ENCODE data around the gene DLG1. TPM values are rescaled to one million over a fixed set of nuclear protein-coding genes. Genes with fewer than 3 reads are reported as not detected.

The DLG1 gene
- total RNA-seq, 1 donor from 2014 or later = 114 TPM

- no peak for DNase-seq (ENCODE audit: low spot score in 2 of 2, unreplicated experiment in 2 of 2)
- no peak overlapping the region for H3K4me3 Mint-ChIP-seq
- H3K27me3 Mint-ChIP-seq (ENCODE audit: low read depth) = no peaks in the 10 kb centered on the region
- no peaks in the 10 kb centered on the region for H3K4me1 Mint-ChIP-seq
- TF ChIP-seq, protein P1, sequence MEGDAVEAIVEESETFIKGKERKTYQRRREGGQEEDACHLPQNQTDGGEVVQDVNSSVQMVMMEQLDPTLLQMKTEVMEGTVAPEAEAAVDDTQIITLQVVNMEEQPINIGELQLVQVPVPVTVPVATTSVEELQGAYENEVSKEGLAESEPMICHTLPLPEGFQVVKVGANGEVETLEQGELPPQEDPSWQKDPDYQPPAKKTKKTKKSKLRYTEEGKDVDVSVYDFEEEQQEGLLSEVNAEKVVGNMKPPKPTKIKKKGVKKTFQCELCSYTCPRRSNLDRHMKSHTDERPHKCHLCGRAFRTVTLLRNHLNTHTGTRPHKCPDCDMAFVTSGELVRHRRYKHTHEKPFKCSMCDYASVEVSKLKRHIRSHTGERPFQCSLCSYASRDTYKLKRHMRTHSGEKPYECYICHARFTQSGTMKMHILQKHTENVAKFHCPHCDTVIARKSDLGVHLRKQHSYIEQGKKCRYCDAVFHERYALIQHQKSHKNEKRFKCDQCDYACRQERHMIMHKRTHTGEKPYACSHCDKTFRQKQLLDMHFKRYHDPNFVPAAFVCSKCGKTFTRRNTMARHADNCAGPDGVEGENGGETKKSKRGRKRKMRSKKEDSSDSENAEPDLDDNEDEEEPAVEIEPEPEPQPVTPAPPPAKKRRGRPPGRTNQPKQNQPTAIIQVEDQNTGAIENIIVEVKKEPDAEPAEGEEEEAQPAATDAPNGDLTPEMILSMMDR (IDR thresholded peaks at IDR 0.05; ENCODE audit: unreplicated experiment) = no peak
- no peak overlapping the region for H3K27ac Mint-ChIP-seq
- peaks cover 16% of the 10 kb centered on the region for H3K9me3 Mint-ChIP-seq
- H3K36me3 Mint-ChIP-seq = peaks cover 34% of the 10 kb centered on the region
Observed at GRCh38 chr3:197124713-197125112, 173.7 kb downstream of the DLG1 start.

DNA sequence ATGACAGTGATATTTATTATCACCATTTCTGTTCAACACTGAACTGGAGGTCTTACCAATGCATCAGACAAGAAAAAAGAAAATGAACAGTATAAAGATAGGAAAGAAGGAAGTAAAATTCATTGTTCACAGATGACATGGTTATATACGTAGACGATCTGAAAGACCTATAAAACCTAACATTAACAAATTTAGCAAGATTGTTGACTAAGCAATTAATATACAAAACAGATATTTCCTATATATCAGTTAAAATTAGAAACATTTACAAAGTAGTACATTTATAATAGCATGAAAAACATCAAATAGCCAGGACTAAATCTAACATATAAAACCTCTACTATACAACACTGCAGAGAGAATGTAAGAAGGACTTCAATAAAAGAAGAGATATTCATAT lies 176.0 kb downstream of the DLG1 start:
- no peaks in the 10 kb centered on the region for H3K9me3 Mint-ChIP-seq
- H3K27me3 Mint-ChIP-seq (ENCODE audit: low read depth) = no peaks in the 10 kb centered on the region
- H3K4me3 Mint-ChIP-seq = no peak overlapping the region
- H3K4me1 Mint-ChIP-seq = no peaks in the 10 kb centered on the region
- no peak for DNase-seq (ENCODE audit: low spot score in 2 of 2, unreplicated experiment in 2 of 2)
- TF ChIP-seq, protein P1 (IDR thresholded peaks at IDR 0.05; ENCODE audit: unreplicated experiment) = no peak
- H3K36me3 Mint-ChIP-seq = peaks cover 17% of the 10 kb centered on the region
- no peak overlapping the region for H3K27ac Mint-ChIP-seq

- H3K4me1 Mint-ChIP-seq = peaks cover 2% of the 10 kb centered on the region
- TF ChIP-seq, protein P1 (IDR thresholded peaks at IDR 0.05; ENCODE audit: unreplicated experiment) = no peak
- DNase-seq (ENCODE audit: low spot score in 2 of 2, unreplicated experiment in 2 of 2) = no peak
- H3K27ac Mint-ChIP-seq = peak overlapping the region; percentile 44
- H3K27me3 Mint-ChIP-seq (ENCODE audit: low read depth) = no peaks in the 10 kb centered on the region
- H3K4me3 Mint-ChIP-seq = no peak overlapping the region
- peaks cover 3% of the 10 kb centered on the region for H3K9me3 Mint-ChIP-seq
- peaks cover 33% of the 10 kb centered on the region for H3K36me3 Mint-ChIP-seq
Observed at GRCh38 chr3:197117114-197117513, 181.3 kb downstream of the DLG1 start.

DNA sequence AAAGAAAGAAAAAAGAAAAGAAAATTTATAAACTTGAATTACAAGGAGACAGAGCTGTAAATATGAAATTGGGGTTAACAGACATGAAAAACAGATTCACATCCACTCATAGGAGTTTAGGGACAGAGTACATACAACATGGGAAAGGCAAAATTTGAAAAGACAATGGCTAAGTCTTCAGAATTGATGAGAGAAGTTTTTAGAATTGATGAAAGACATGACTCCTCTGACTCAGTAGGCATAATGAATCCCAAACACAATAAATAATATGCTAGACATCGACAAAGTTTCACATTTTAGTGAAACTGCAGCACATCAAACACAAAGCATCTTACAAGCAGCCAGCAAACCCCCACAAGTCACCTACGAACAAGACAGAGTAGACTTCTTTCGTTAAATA lies 184.4 kb downstream of the DLG1 start:
- Mint-ChIP-seq H3K27me3 (ENCODE audit: low read depth) (no peaks in the 10 kb centered on the region), H3K27ac (no peak overlapping the region), H3K4me1 (peaks cover 2% of the 10 kb centered on the region), H3K9me3 (peaks cover 26% of the 10 kb centered on the region), H3K36me3 (peaks cover 54% of the 10 kb centered on the region), H3K4me3 (no peak overlapping the region)
- no peak for DNase-seq (ENCODE audit: low spot score in 2 of 2, unreplicated experiment in 2 of 2)
- TF ChIP-seq, protein P1 (IDR thresholded peaks at IDR 0.05; ENCODE audit: unreplicated experiment) = no peak

DNA sequence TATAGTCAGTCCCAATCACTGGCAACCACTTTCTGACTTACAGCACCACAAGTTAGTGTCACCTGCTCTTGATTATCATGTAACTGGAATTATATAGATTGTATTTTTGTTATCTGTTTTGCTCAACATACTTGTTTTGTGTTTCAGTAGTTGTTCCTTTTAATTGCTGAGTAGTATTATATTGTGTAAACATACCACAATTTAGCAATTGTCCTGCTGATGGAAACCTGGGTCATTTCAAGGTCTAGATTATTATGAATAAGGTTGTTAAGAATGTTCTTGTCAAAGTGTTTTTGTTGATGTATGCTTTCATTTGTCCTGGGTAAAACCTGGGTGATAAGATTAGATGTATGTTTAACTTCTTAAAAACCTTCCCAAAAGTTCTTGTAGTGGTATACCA lies 186.7 kb downstream of the DLG1 start:
- H3K36me3 Mint-ChIP-seq = peaks cover 62% of the 10 kb centered on the region
- no peaks in the 10 kb centered on the region for H3K4me1 Mint-ChIP-seq
- no peak overlapping the region for H3K4me3 Mint-ChIP-seq
- DNase-seq (ENCODE audit: low spot score in 2 of 2, unreplicated experiment in 2 of 2) = no peak
- H3K9me3 Mint-ChIP-seq = peaks cover 36% of the 10 kb centered on the region
- no peaks in the 10 kb centered on the region for H3K27me3 Mint-ChIP-seq (ENCODE audit: low read depth)
- TF ChIP-seq, protein P1 (IDR thresholded peaks at IDR 0.05; ENCODE audit: unreplicated experiment) = no peak
- no peak overlapping the region for H3K27ac Mint-ChIP-seq

DNA sequence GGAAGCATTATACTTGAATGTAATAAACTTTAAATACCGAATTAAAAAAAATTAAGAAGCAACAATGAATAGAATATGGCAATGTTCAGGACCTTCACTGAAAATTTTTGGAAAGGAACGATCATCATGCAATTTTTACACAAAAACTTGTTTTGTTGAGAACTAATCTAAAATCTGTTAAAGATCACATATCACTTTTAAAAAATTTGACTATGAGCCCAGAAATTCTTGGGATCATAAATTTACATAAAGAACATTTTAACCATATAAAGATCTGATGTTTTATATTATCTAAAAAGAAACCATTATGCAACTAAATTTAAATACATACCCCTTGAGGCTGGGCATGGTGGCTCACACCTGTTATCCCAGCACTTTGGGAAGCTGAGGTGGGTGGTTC lies 192.6 kb downstream of the DLG1 start:
- peaks cover 33% of the 10 kb centered on the region for H3K9me3 Mint-ChIP-seq
- DNase-seq (ENCODE audit: low spot score in 2 of 2, unreplicated experiment in 2 of 2) = no peak
- peaks cover 46% of the 10 kb centered on the region for H3K36me3 Mint-ChIP-seq
- H3K27ac Mint-ChIP-seq = no peak overlapping the region
- H3K4me3 Mint-ChIP-seq = no peak overlapping the region
- H3K27me3 Mint-ChIP-seq (ENCODE audit: low read depth) = no peaks in the 10 kb centered on the region
- TF ChIP-seq, protein P1 (IDR thresholded peaks at IDR 0.05; ENCODE audit: unreplicated experiment) = no peak
- H3K4me1 Mint-ChIP-seq = peaks cover 4% of the 10 kb centered on the region
